ENCODE results near the gene PLEKHN1. TPM values are rescaled to one million over a fixed set of nuclear protein-coding genes. Genes with fewer than 3 reads are reported as not detected.

The PLEKHN1 gene
- total RNA-seq, 4 donors from 2014 or later = 36.1 to 69.0 (median 48.4) TPM

GRCh38 chr1:997713-997992 is 31.4 kb downstream of the PLEKHN1 start:
- Histone ChIP-seq H3K36me3 (no peaks in the 10 kb centered on the region), H3K27me3 (peaks cover 61% of the 10 kb centered on the region), H3K4me1 (peaks cover 44% of the 10 kb centered on the region), H3K27ac (no peak overlapping the region), H3K9me3 (no peaks in the 10 kb centered on the region), H3K4me3 (no peak overlapping the region)
- DNase-seq (ENCODE audit: low spot score in 2 of 2) = no peak
- TF ChIP-seq CTCF (IDR thresholded peaks at IDR 0.05) = no peak
- no peak for TF ChIP-seq EP300 (IDR thresholded peaks at IDR 0.05)
- TF ChIP-seq POLR2AphosphoS5 (IDR thresholded peaks at IDR 0.05) = no peak
- no peak for TF ChIP-seq POLR2A (IDR thresholded peaks at IDR 0.05)
- 100% methylated on average over 1 of the region's 3 CpGs for WGBS

- H3K36me3 ChIP-seq = no peaks in the 10 kb centered on the region
- peak; percentile 64 to 80 for DNase-seq (ENCODE audit: low spot score in 2 of 2)
- TF ChIP-seq CTCF (IDR thresholded peaks at IDR 0.05) = no peak
- TF ChIP-seq POLR2A (IDR thresholded peaks at IDR 0.05) = no peak
- no peak for TF ChIP-seq POLR2AphosphoS5 (IDR thresholded peaks at IDR 0.05)
- TF ChIP-seq EP300 (IDR thresholded peaks at IDR 0.05) = no peak
- peaks cover 48% of the 10 kb centered on the region for H3K4me1 ChIP-seq
- peak overlapping the region; percentile 56 for H3K4me3 ChIP-seq
- H3K27ac ChIP-seq = no peak overlapping the region
- H3K9me3 ChIP-seq = no peaks in the 10 kb centered on the region
- WGBS = 71% methylated on average over 21 of the region's 75 CpGs
- H3K27me3 ChIP-seq = peaks cover 65% of the 10 kb centered on the region
Observed at GRCh38 chr1:997993-998744, 31.9 kb downstream of the PLEKHN1 start.

- Histone ChIP-seq H3K27ac (peak overlapping the region; percentile 89), H3K4me3 (peak overlapping the region; percentile 56), H3K4me1 (peaks cover 52% of the 10 kb centered on the region), H3K27me3 (peaks cover 70% of the 10 kb centered on the region), H3K9me3 (no peaks in the 10 kb centered on the region), H3K36me3 (no peaks in the 10 kb centered on the region)
- WGBS = no CpG with 5 or more reads among the region's 27 CpGs
- TF ChIP-seq POLR2AphosphoS5 (IDR thresholded peaks at IDR 0.05) (no peak), CTCF (IDR thresholded peaks at IDR 0.05) (no peak), EP300 (IDR thresholded peaks at IDR 0.05) (no peak), POLR2A (IDR thresholded peaks at IDR 0.05) (no peak)
- DNase-seq (ENCODE audit: low spot score in 2 of 2) = no peak
Observed at GRCh38 chr1:998745-998994, 32.4 kb downstream of the PLEKHN1 start.

GRCh38 chr1:998995-999724 is 32.9 kb downstream of the PLEKHN1 start:
- peak; percentile 75 to 81 for DNase-seq (ENCODE audit: low spot score in 2 of 2)
- 0% methylated on average over 11 of the region's 86 CpGs for WGBS
- peak overlapping the region; percentile 89 for H3K27ac ChIP-seq

More at GRCh38 chr1:998995-999724, 32.9 kb downstream of the PLEKHN1 start:
- no peaks in the 10 kb centered on the region for H3K36me3 ChIP-seq
- no peaks in the 10 kb centered on the region for H3K9me3 ChIP-seq
- no peak for TF ChIP-seq EP300 (IDR thresholded peaks at IDR 0.05)
- no peak for TF ChIP-seq POLR2AphosphoS5 (IDR thresholded peaks at IDR 0.05)
- no peak for TF ChIP-seq POLR2A (IDR thresholded peaks at IDR 0.05)
- TF ChIP-seq CTCF (IDR thresholded peaks at IDR 0.05) = no peak
- H3K4me1 ChIP-seq = peaks cover 52% of the 10 kb centered on the region
- H3K27me3 ChIP-seq = peaks cover 75% of the 10 kb centered on the region
- H3K4me3 ChIP-seq = peak overlapping the region; percentile 56
